ENCODE measurements around the gene CCDC149. TPM values are rescaled to one million over a fixed set of nuclear protein-coding genes. Genes with fewer than 3 reads are reported as not detected.

The CCDC149 gene
- total and polyA plus RNA-seq, 9 of the 15 experiments (the other 6 are each of a cell fraction or from before 2014, with no cell fraction given) = 0.04 to 0.18 TPM; not detected in 7

GRCh38 chr4:24796620-24797019 is 116.2 kb downstream of the CCDC149 start (continued):
- TF ChIP-seq ZNF395 (CRISPR knock-in tag; IDR thresholded peaks at IDR 0.05) = no peak

GRCh38 chr4:24795666-24796381 is 117.0 kb downstream of the CCDC149 start:
- Histone ChIP-seq H3K27ac (ENCODE audit: extremely low read depth, low read depth, low read length) (no peak overlapping the region; the same call in 2 of the 3 replicates), H4K20me1 (replicated peaks; ENCODE audit: control insufficient read depth, insufficient read depth, low read length) (no peaks in the 10 kb centered on the region; the same call in 1 of the 2 replicates), H3K79me2 (ENCODE audit: control insufficient read depth, insufficient read depth, low read length) (no peaks in the 10 kb centered on the region), H2AFZ (ENCODE audit: low read depth, low read length) (peak overlapping the region; percentile 70; the same call in 1 of the 2 replicates), H3K9ac (ENCODE audit: insufficient read depth in 1 of 2, low read depth in 2 of 2, low read length in 2 of 2) (peak overlapping the region in 1 of 2 experiments; percentile 45; a peak in 2 of 4 replicates), H3K9me3 (replicated peaks; ENCODE audit: control insufficient read depth, insufficient read depth, low read depth, low read length) (no peaks in the 10 kb centered on the region), H3K27me3 (ENCODE audit: control insufficient read depth in 2 of 2, insufficient read depth in 2 of 2, low read length in 2 of 2) (peaks cover 2 to 38% of the 10 kb centered on the region in 2 experiments), H3K9me1 (ENCODE audit: control insufficient read depth, insufficient read depth, low read length) (no peaks in the 10 kb centered on the region), H3K4me2 (ENCODE audit: insufficient read depth, low read length) (peak overlapping the region; percentile 61), H3K4me3 (no peak overlapping the region), H3K36me3 (ENCODE audit: control insufficient read depth, insufficient read depth, low read length) (no peaks in the 10 kb centered on the region), H3K4me1 (replicated peaks in 1 of 2; ENCODE audit: control insufficient read depth in 2 of 2, insufficient read depth in 2 of 2, low read length in 2 of 2) (peaks cover 17 to 19% of the 10 kb centered on the region in 2 experiments; a peak in 4 of 5 replicates)
- BruUV-seq (replicated peaks) = no TSS peak
- CTCF ChIA-PET (ENCODE audit: low intra/inter-chr PET ratio) = no interaction called here
- ATAC-seq = peak; percentile 41
- DNase-seq (ENCODE audit: extremely low read depth in 1 of 4, low spot score in 3 of 4) = peak in 2 of 4 experiments; percentile 38 to 58
- 6% methylated on average over 6 of the region's 9 CpGs for WGBS (ENCODE audit: insufficient coverage, low coverage, missing lambda C conversion rate)
- in situ Hi-C loops (cut with MboI) (no loop called here), intact Hi-C loops (cut with micrococcal nuclease) (no loop called here)
- POLR2A ChIA-PET = interaction anchor here (0.5 to 1.6 kb wide), 2 partner anchors 9 to 1009 kb away, joined by 3 read pairs; no protein-coding TSS in a partner anchor
- peak; percentile 69 for FAIRE-seq
- TF ChIP-seq ZNF589 (CRISPR knock-in tag; IDR thresholded peaks at IDR 0.05; ENCODE audit: low read depth) (no peak), CCNT2 (IDR thresholded peaks at IDR 0.05; ENCODE audit: borderline replicate concordance, extremely low read depth, insufficient read length, low read depth, low read length) (peak; percentile 29), CBFA2T3 (IDR thresholded peaks at IDR 0.05) (peak; percentile 73), RCOR1 (IDR thresholded peaks at IDR 0.05; ENCODE audit: borderline replicate concordance in 1 of 2, low read depth in 2 of 2, low read length in 2 of 2) (peak in 1 of 2 experiments; percentile 44; a peak in 1 of 4 replicates), ARID1B (IDR thresholded peaks at IDR 0.05) (peak; percentile 61), ZNF263 (CRISPR knock-in tag; IDR thresholded peaks at IDR 0.05; ENCODE audit: borderline replicate concordance) (peak; percentile 83; the same call in 1 of the 2 replicates), NCOR1 (IDR thresholded peaks at IDR 0.05) (peak; percentile 28; the same call in 1 of the 2 replicates), PURB (CRISPR knock-in tag; IDR thresholded peaks at IDR 0.05; ENCODE audit: low read depth) (no peak), DPF2 (IDR thresholded peaks at IDR 0.05) (0 out of 2 replicates have a peak, but pooled peaks have one; percentile 22), KLF13 (tag; IDR thresholded peaks at IDR 0.05; ENCODE audit: borderline replicate concordance, low read depth) (no peak), ZKSCAN1 (IDR thresholded peaks at IDR 0.05; ENCODE audit: low read depth, low read length) (no peak), TCF3 (CRISPR knock-in tag; IDR thresholded peaks at IDR 0.05) (peak; percentile 52), ZNF449 (CRISPR knock-in tag; IDR thresholded peaks at IDR 0.05) (no peak), FOXP4 (CRISPR knock-in tag; IDR thresholded peaks at IDR 0.05; ENCODE audit: borderline replicate concordance) (no peak)
